Measurements from ENCODE around the gene OSGEP. TPM values are rescaled to one million over a fixed set of nuclear protein-coding genes. Genes with fewer than 3 reads are reported as not detected.

Gene OSGEP
- total RNA-seq, 2 donors from 2014 or later: 54.2 to 71.7 TPM

GRCh38 chr14:20413744-20414082, 40.9 kb downstream of the OSGEP start:
- Histone ChIP-seq H3K4me1 (replicated peaks) (no peaks in the 10 kb centered on the region), H3K4me3 (peak overlapping the region; percentile 81 to 84), H3K27me3 (replicated peaks; ENCODE audit: insufficient read depth) (no peaks in the 10 kb centered on the region), H3K9me3 (no peaks in the 10 kb centered on the region), H3K36me3 (no peaks in the 10 kb centered on the region), H3K27ac (peak overlapping the region; percentile 97 to 99)
- no peak for DNase-seq (ENCODE audit: low spot score)
- intact Hi-C loops (cut with DNase I): loop anchor here (1.0 to 5.0 kb wide), 4 partner anchors 42 to 271 kb away; partner anchors contain the start of genes APEX1, CCNB1IP1 and RNASE4
- no peak for TF ChIP-seq CTCF (IDR thresholded peaks at IDR 0.05)
- no peak for TF ChIP-seq POLR2A (IDR thresholded peaks at IDR 0.05)
- TF ChIP-seq POLR2AphosphoS5 (IDR thresholded peaks at IDR 0.05): no peak
- WGBS: 2% methylated on average over 9 of the region's 9 CpGs

GRCh38 chr14:20412876-20413743, 41.5 kb downstream of the OSGEP start, which contains the start of gene TEP1:
TEP1 (minus strand) TSS chr14:20413501; CDS start chr14:20408439, 5,062 bp downstream.
- WGBS: under 1% methylated on average over 41 of the region's 43 CpGs
- H3K36me3 ChIP-seq: peaks cover 0 to under 1% of the 10 kb centered on the region in 2 donors
- no peaks in the 10 kb centered on the region for H3K4me1 ChIP-seq (replicated peaks)
- H3K4me3 ChIP-seq: peak within 1 kb of the TSS; percentile 81 to 84
- intact Hi-C loops (cut with DNase I): loop anchor here (1.0 to 5.0 kb wide), 4 partner anchors 42 to 272 kb away; partner anchors contain the start of genes APEX1, CCNB1IP1 and RNASE4
- H3K9me3 ChIP-seq: no peaks in the 10 kb centered on the region
- no peaks in the 10 kb centered on the region for H3K27me3 ChIP-seq (replicated peaks; ENCODE audit: insufficient read depth)
- TF ChIP-seq POLR2A (IDR thresholded peaks at IDR 0.05) (peak; percentile 75), CTCF (IDR thresholded peaks at IDR 0.05) (peak in 1 of 4 experiments; percentile 7), POLR2AphosphoS5 (IDR thresholded peaks at IDR 0.05) (peak; percentile 80)
- peak; percentile 88 for DNase-seq (ENCODE audit: low spot score)
- H3K27ac ChIP-seq: peak within 1 kb of the TSS; percentile 97 to 99

- intact Hi-C loops (cut with DNase I): loop anchor here (2.0 to 5.0 kb wide), 3 partner anchors 80 to 272 kb away; partner anchors contain the start of genes CCNB1IP1 and RNASE4
- DNase-seq (ENCODE audit: low spot score): no peak
- H3K27ac ChIP-seq: peak overlapping the region; percentile 97 to 99
Observed at GRCh38 chr14:20412411-20412810, 42.2 kb downstream of the OSGEP start.

GRCh38 chr14:20409226-20409625, 45.4 kb downstream of the OSGEP start:
- intact Hi-C loops (cut with DNase I): no loop called here
- TF ChIP-seq POLR2A (IDR thresholded peaks at IDR 0.05) (no peak), POLR2AphosphoS5 (IDR thresholded peaks at IDR 0.05) (no peak), CTCF (IDR thresholded peaks at IDR 0.05) (no peak)
- 71% methylated on average over 2 of the region's 2 CpGs for WGBS

More at GRCh38 chr14:20412411-20412810, 42.2 kb downstream of the OSGEP start:
- Histone ChIP-seq H3K4me3 (peak overlapping the region; percentile 81 to 84), H3K9me3 (no peaks in the 10 kb centered on the region), H3K27me3 (replicated peaks; ENCODE audit: insufficient read depth) (no peaks in the 10 kb centered on the region), H3K4me1 (replicated peaks) (no peaks in the 10 kb centered on the region), H3K36me3 (peaks cover 3 to 7% of the 10 kb centered on the region in 2 donors)
- TF ChIP-seq POLR2AphosphoS5 (IDR thresholded peaks at IDR 0.05) (no peak), CTCF (IDR thresholded peaks at IDR 0.05) (no peak), POLR2A (IDR thresholded peaks at IDR 0.05) (no peak)
- 3% methylated on average over 7 of the region's 7 CpGs for WGBS

More at GRCh38 chr14:20409226-20409625, 45.4 kb downstream of the OSGEP start:
- H3K4me1 ChIP-seq (replicated peaks): no peaks in the 10 kb centered on the region
- H3K36me3 ChIP-seq: peaks cover 7 to 9% of the 10 kb centered on the region in 2 donors
- H3K9me3 ChIP-seq: no peaks in the 10 kb centered on the region
- no peak overlapping the region for H3K27ac ChIP-seq
- H3K4me3 ChIP-seq: no peak overlapping the region
- H3K27me3 ChIP-seq (replicated peaks; ENCODE audit: insufficient read depth): no peaks in the 10 kb centered on the region
- DNase-seq (ENCODE audit: low spot score): no peak
